Stomach (tissue), 9 donors: ENCODE results near the gene DYTN. TPM values are rescaled to one million over a fixed set of nuclear protein-coding genes. Genes with fewer than 3 reads are reported as not detected.

Experiments
- DNase-seq, 2 donors: peaks; one replicate each; pipeline versions ENCODE4 v3.0.0 to v3.0.0-alpha.2; 2013 to 2019
- H3K27ac ChIP-seq, 5 donors: fragments of 200-600 bp in 4 of 5; sonication (generic) in 4 of 5; one replicate each; pipeline ENCODE4 v1.5.1; 2013 to 2019; ENCODE audit warnings: mild to moderate bottlenecking in 1 of 5, moderate library complexity in 1 of 5
- H3K27me3 ChIP-seq, 3 donors: fragments of 200-600 bp; sonication (generic); one replicate each; pipeline ENCODE4 v1.5.1; 2017 to 2019; ENCODE audit warnings: mixed run types in 1 of 3
- H3K36me3 ChIP-seq, 4 donors: fragments of 200-600 bp; sonication (generic); 1 replicate in 3 of 4; 2 replicates in 1 of 4; pipeline ENCODE4 v1.5.1; 2016 to 2019
- H3K4me1 ChIP-seq, 4 donors: fragments of 200-600 bp; sonication (generic); one replicate each; pipeline ENCODE4 v1.5.1; 2016 to 2019
- H3K4me3 ChIP-seq, 4 donors: fragments of 200-600 bp; sonication (generic) in 3 of 4; one replicate each; pipeline ENCODE4 v1.5.1; 2016 to 2019; ENCODE audit warnings: mild to moderate bottlenecking in 1 of 4
- H3K9me3 ChIP-seq, 4 donors: fragments of 200-600 bp; sonication (generic); one replicate each; pipeline ENCODE4 v1.5.1; 2016 to 2019
- EP300 ChIP-seq: sonication (generic); formaldehyde crosslinking; IDR thresholded peaks from one replicate; pipeline ENCODE4 v1.6.1; 2017; ENCODE audit warnings: antibody characterized with exemption
- POLR2A ChIP-seq, 4 donors: fragments of 450-650 bp; IDR thresholded peaks; one replicate each; pipeline ENCODE4 v1.6.1; 2016; ENCODE audit warnings: antibody characterized with exemption in 4 of 4, control low read depth in 2 of 4, mild to moderate bottlenecking in 1 of 4, moderate library complexity in 1 of 4
- POLR2AphosphoS5 ChIP-seq, 3 donors: sonication (generic); formaldehyde crosslinking; IDR thresholded peaks; one replicate each; pipeline ENCODE4 v1.6.1; 2016; ENCODE audit warnings: antibody characterized with exemption in 3 of 3
- WGBS, 5 donors: extraction: QIAGEN DNeasy Blood & Tissue Kit in 3 of 5; methylation state at CpG; one replicate each; pipeline versions ENCODE4 v1.1.5 to v1.1.7; 2013 to 2018; 5-methylcytosine and 5-hydroxymethylcytosine counted together
- intact Hi-C: fragments of 100-400 bp; cut with DNase I; formaldehyde crosslinking; loops from one replicate; pipeline ENCODE4 v1.15.1; 2023; ENCODE audit warnings: low total_unique reads
- polyA plus RNA-seq, 3 donors: library from polyadenylated mRNA; stranded (reverse); fragments of 200-250 nt; gene quantifications; one replicate each; pipeline ENCODE4 v1.2.3, GENCODE V29; 2013
- total RNA-seq, 5 donors: library from RNA; depleted of rRNA; stranded (reverse); fragments of >200 nt; gene quantifications; one replicate each; pipeline versions ENCODE4 v1.1.0 to v1.2.3, GENCODE V29; 2014 to 2016
- TF ChIP-seq, protein P1 (sequence below), 7 experiments: fragments of 450-650 bp in 4 of 7; fragments of 200-600 bp in 3 of 7; sonication (generic) in 3 of 7; IDR thresholded peaks; one replicate each; pipeline ENCODE4 v1.5.1; 2016 to 2019; ENCODE audit warnings: antibody characterized with exemption in 7 of 7, control low read depth in 2 of 7, mild to moderate bottlenecking in 1 of 7
- donor health status: healthy with polysubstance abuse.
- donor health status: Bipolar disorder and iron deficiency.
- donor health status: healthy.

DYTN gene
- total and polyA plus RNA-seq, 8 donors, result not detected

DNA sequence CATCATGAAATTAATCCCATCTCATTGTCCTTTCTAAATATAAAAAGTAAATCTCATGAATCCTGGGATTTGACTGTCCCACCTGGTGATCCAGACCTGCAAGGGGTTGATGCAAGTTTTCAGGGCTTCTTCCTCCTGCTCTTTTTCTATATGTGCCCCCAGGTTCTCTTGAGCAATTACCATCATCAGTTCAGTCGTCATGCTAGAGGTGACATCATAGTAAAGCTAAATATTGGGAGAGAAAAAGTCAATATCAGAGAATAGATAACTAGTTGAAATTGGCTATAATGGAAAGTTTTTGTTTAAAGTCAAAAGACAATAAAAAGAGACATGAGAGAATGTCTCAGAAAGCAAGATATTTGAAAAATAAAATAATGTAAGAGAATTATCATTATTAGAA is 38.6 kb upstream of the DYTN start:
- no peak for DNase-seq
- H3K4me3 ChIP-seq, result no peak overlapping the region
- no peaks in the 10 kb centered on the region for H3K9me3 ChIP-seq
- H3K27me3 ChIP-seq, result no peaks in the 10 kb centered on the region
- H3K36me3 ChIP-seq, result no peaks in the 10 kb centered on the region
- intact Hi-C loops, result no loop called here
- no peaks in the 10 kb centered on the region for H3K4me1 ChIP-seq
- TF ChIP-seq POLR2AphosphoS5 (IDR thresholded peaks at IDR 0.05), result no peak
- TF ChIP-seq EP300, result no peak
- TF ChIP-seq, protein P1, sequence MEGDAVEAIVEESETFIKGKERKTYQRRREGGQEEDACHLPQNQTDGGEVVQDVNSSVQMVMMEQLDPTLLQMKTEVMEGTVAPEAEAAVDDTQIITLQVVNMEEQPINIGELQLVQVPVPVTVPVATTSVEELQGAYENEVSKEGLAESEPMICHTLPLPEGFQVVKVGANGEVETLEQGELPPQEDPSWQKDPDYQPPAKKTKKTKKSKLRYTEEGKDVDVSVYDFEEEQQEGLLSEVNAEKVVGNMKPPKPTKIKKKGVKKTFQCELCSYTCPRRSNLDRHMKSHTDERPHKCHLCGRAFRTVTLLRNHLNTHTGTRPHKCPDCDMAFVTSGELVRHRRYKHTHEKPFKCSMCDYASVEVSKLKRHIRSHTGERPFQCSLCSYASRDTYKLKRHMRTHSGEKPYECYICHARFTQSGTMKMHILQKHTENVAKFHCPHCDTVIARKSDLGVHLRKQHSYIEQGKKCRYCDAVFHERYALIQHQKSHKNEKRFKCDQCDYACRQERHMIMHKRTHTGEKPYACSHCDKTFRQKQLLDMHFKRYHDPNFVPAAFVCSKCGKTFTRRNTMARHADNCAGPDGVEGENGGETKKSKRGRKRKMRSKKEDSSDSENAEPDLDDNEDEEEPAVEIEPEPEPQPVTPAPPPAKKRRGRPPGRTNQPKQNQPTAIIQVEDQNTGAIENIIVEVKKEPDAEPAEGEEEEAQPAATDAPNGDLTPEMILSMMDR (IDR thresholded peaks at IDR 0.05), result no peak
- H3K27ac ChIP-seq, result no peak overlapping the region
- 14 to 55% (median 29%) methylated on average over 1 of the region's 1 CpG for WGBS, 5 donors

DNA sequence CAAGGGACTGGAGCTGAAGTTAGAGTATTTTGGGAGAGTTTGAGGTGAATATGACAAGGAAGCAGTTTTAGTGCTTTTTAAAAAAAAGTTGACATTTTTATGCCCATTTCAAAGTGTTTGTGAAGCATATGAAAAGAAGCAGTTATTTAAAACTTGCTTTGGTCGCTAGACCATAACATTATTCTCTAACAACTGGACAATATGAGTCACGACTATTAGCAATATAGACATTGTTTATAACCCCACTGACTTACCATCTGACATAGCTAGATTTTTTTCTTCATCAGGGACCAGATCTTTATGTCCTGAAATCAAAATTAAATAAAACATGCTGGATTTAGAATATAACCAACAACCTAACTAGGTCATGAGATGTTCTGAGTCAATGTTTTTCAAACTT is 22.6 kb upstream of the DYTN start:
- Histone ChIP-seq H3K27me3 (no peaks in the 10 kb centered on the region), H3K36me3 (no peaks in the 10 kb centered on the region), H3K27ac (no peak overlapping the region), H3K4me3 (no peak overlapping the region), H3K9me3 (no peaks in the 10 kb centered on the region), H3K4me1 (no peaks in the 10 kb centered on the region)
- TF ChIP-seq POLR2AphosphoS5 (IDR thresholded peaks at IDR 0.05), result no peak
- TF ChIP-seq, protein P1 (IDR thresholded peaks at IDR 0.05), result no peak
- no peak for TF ChIP-seq POLR2A (IDR thresholded peaks at IDR 0.05)
- no peak for TF ChIP-seq EP300
- intact Hi-C loops, result no loop called here
- 48 to 67% (median 64%) methylated on average over 2 of the region's 2 CpGs for WGBS, 5 donors
- no peak for DNase-seq

DNA sequence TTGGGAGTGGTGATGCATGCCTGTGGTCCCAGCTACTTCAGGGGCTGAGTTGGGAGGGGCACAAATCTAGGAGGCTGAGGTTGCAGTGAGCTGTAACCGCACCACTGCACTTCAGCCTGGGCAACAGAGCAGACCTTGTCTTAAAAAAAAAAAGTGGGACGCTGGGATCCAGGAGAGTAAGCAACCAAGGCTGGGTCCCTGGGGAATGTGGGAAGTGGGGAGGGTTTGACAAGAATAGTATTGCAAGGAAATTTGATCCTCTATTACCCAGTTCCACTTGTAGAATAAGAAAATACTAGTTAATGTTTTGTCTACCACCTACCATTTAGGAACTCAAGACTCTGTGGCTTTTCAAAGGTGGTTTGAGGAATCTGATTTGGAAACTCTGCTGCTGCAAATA is 21.1 kb upstream of the DYTN start:
- Histone ChIP-seq H3K36me3 (no peaks in the 10 kb centered on the region), H3K4me3 (no peak overlapping the region), H3K4me1 (no peaks in the 10 kb centered on the region), H3K9me3 (no peaks in the 10 kb centered on the region), H3K27ac (no peak overlapping the region), H3K27me3 (no peaks in the 10 kb centered on the region)
- intact Hi-C loops, result no loop called here
- DNase-seq, result no peak
- TF ChIP-seq EP300 (no peak), POLR2A (IDR thresholded peaks at IDR 0.05) (no peak), POLR2AphosphoS5 (IDR thresholded peaks at IDR 0.05) (no peak)
- TF ChIP-seq, protein P1 (IDR thresholded peaks at IDR 0.05), result no peak
- 53 to 76% (median 73%) methylated on average over 2 of the region's 2 CpGs for WGBS, 5 donors

DNA sequence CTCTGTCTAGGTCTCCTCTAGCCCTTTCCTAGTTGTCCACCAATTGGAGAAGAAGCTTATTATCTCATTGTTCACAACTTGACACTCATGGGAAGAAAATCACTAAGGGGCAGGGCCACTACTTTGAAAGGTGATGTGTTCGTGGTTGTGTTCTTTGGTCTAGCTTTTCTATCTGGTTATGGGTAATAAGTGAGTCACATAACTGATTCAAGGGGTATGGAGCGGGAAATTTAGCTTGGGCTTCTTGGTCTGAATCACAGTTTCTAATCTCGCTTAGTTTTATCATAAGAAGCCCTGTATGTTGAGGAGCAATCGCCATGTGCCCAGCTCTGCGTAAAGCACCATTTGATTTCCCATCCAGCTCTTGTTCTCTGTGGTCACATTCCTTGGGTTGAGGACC is 18.7 kb upstream of the DYTN start:
- Histone ChIP-seq H3K4me1 (no peaks in the 10 kb centered on the region), H3K36me3 (no peaks in the 10 kb centered on the region), H3K9me3 (no peaks in the 10 kb centered on the region), H3K4me3 (no peak overlapping the region), H3K27me3 (no peaks in the 10 kb centered on the region), H3K27ac (no peak overlapping the region)
- no peak for DNase-seq
- TF ChIP-seq POLR2AphosphoS5 (IDR thresholded peaks at IDR 0.05) (no peak), EP300 (no peak), POLR2A (IDR thresholded peaks at IDR 0.05) (no peak)
- TF ChIP-seq, protein P1 (IDR thresholded peaks at IDR 0.05), result no peak
- intact Hi-C loops, result no loop called here
- 72 to 92% (median 85%) methylated on average over 5 of the region's 5 CpGs for WGBS, 5 donors
